SK-N-SH treated with all-trans-retinoic acid at 6 μM for 48 hours (cell line): ENCODE results near the gene NOXA1.

ENCODE experiments used
- ATAC-seq: fragments of 200-7000 bp; cut with Tn5 transposase; 3 replicates; pipeline ENCODE4 v1.9.1; 2020; ENCODE audit warnings: mild to moderate bottlenecking, moderate library complexity
- ARNTL ChIP-seq: fragments of 450-650 bp; formaldehyde crosslinking; IDR thresholded peaks from 2 replicates; pipeline ENCODE4 v1.5.0; 2020; ENCODE audit warnings: low read depth, mild to moderate bottlenecking, moderate library complexity, borderline replicate concordance
- BACH2 ChIP-seq: fragments of 250-450 bp; sonication (Bioruptor Pico); IDR thresholded peaks from 2 replicates; pipeline ENCODE4 v1.9.0; 2021; ENCODE audit warnings: mild to moderate bottlenecking, borderline replicate concordance
- CREB5 ChIP-seq: fragments of 250-450 bp; sonication (Bioruptor Pico); IDR thresholded peaks from 2 replicates; pipeline ENCODE4 v1.5.1; 2020; ENCODE audit warnings: low read depth, mild to moderate bottlenecking, moderate library complexity
- CSDC2 ChIP-seq: fragments of 250-450 bp; sonication (Bioruptor Pico); IDR thresholded peaks from 2 replicates; pipeline ENCODE4 v1.5.0; 2020; ENCODE audit warnings: mild to moderate bottlenecking, moderate library complexity
- CSRNP3 ChIP-seq: fragments of 250-450 bp; sonication (Bioruptor Pico); IDR thresholded peaks from 2 replicates; pipeline ENCODE4 v1.5.1; 2021; ENCODE audit warnings: mild to moderate bottlenecking, moderate library complexity
- ESRRG ChIP-seq: fragments of 250-450 bp; sonication (Bioruptor Pico); IDR thresholded peaks from 2 replicates; pipeline ENCODE4 v1.6.1; 2021; ENCODE audit warnings: mild to moderate bottlenecking
- GLIS3 ChIP-seq: fragments of 250-450 bp; sonication (Bioruptor Pico); IDR thresholded peaks from 2 replicates; pipeline ENCODE4 v1.5.0; 2020; ENCODE audit warnings: mild to moderate bottlenecking, moderate library complexity
- ISL1 ChIP-seq: fragments of 250-450 bp; sonication (Bioruptor Pico); IDR thresholded peaks from 2 replicates; pipeline ENCODE4 v2.1.2; 2022; ENCODE audit warnings: mild to moderate bottlenecking, moderate library complexity
- OSR1 ChIP-seq: fragments of 250-450 bp; sonication (Bioruptor Pico); IDR thresholded peaks from 2 replicates; pipeline ENCODE4 v1.8.0; 2022; ENCODE audit warnings: moderate library complexity, mild to moderate bottlenecking, inconsistent platforms
- PATZ1 ChIP-seq: fragments of 250-450 bp; sonication (Bioruptor Pico); IDR thresholded peaks from 2 replicates; pipeline ENCODE4 v1.8.0; 2020; ENCODE audit warnings: mild to moderate bottlenecking, moderate library complexity, borderline replicate concordance
- POU6F1 ChIP-seq: fragments of 250-450 bp; sonication (Bioruptor Pico); IDR thresholded peaks from 2 replicates; pipeline ENCODE4 v1.8.0; 2021; ENCODE audit warnings: low read depth, mild to moderate bottlenecking, moderate library complexity, borderline replicate concordance
- PPARA ChIP-seq: fragments of 250-450 bp; sonication (Bioruptor Pico); IDR thresholded peaks from 2 replicates; pipeline ENCODE4 v1.5.0; 2020; ENCODE audit warnings: mild to moderate bottlenecking, borderline replicate concordance
- TCF4 ChIP-seq: fragments of 250-450 bp; sonication (Bioruptor Pico); IDR thresholded peaks from 2 replicates; pipeline ENCODE4 v1.8.0; 2021; ENCODE audit warnings: mild to moderate bottlenecking, moderate library complexity, borderline replicate concordance
- TSHZ2 ChIP-seq: fragments of 250-450 bp; sonication (Bioruptor Pico); IDR thresholded peaks from 2 replicates; pipeline ENCODE4 v1.5.0; 2020; ENCODE audit warnings: mild to moderate bottlenecking, moderate library complexity
- ZFP3 ChIP-seq: fragments of 250-450 bp; sonication (Bioruptor Pico); IDR thresholded peaks from 2 replicates; pipeline ENCODE4 v1.5.0; 2020; ENCODE audit warnings: mild to moderate bottlenecking, moderate library complexity
- ZFP30 ChIP-seq: fragments of 450-650 bp; formaldehyde crosslinking; IDR thresholded peaks from 2 replicates; pipeline ENCODE4 v1.5.0; 2022; ENCODE audit warnings: mild to moderate bottlenecking, moderate library complexity
- ZNF565 ChIP-seq: fragments of 450-650 bp; formaldehyde crosslinking; conservative IDR thresholded peaks from 2 replicates; pipeline ENCODE4 v1.5.0; 2020; ENCODE audit warnings: low read depth, mild to moderate bottlenecking, moderate library complexity
- ZNF70 ChIP-seq: fragments of 450-650 bp; formaldehyde crosslinking; IDR thresholded peaks from 2 replicates; pipeline ENCODE4 v1.5.0; 2020; ENCODE audit warnings: mild to moderate bottlenecking, moderate library complexity
- ZNF8 ChIP-seq: fragments of 450-650 bp; formaldehyde crosslinking; IDR thresholded peaks from 2 replicates; pipeline ENCODE4 v1.5.0; 2020; ENCODE audit warnings: mild to moderate bottlenecking, moderate library complexity

NOXA1 gene

GRCh38 chr9:137426018-137426681 lies 3.0 kb downstream of the NOXA1 start (continued):
- TF ChIP-seq POU6F1 (CRISPR knock-in tag) (no peak), CREB5 (no peak), ZNF8 (no peak), CSRNP3 (no peak), ZFP3 (no peak), ZNF70 (CRISPR knock-in tag) (no peak), ESRRG (CRISPR knock-in tag) (no peak)

GRCh38 chr9:137427454-137428310 lies 4.5 kb downstream of the NOXA1 start:
- TF ChIP-seq ARNTL (CRISPR knock-in tag) (no peak), CSDC2 (CRISPR knock-in tag) (no peak), POU6F1 (CRISPR knock-in tag) (no peak), TCF4 (no peak), ESRRG (CRISPR knock-in tag) (no peak)
- TF ChIP-seq, all 23 proteins: peak for 0

GRCh38 chr9:137428311-137428630 lies 5.1 kb downstream of the NOXA1 start:
- TF ChIP-seq PATZ1 (CRISPR knock-in tag) (no peak), ISL1 (no peak), OSR1 (CRISPR knock-in tag) (no peak), POU6F1 (CRISPR knock-in tag) (no peak), CSDC2 (CRISPR knock-in tag) (no peak), ZNF8 (no peak), CSRNP3 (no peak), TCF4 (no peak), ZFP3 (no peak), BACH2 (no peak), ARNTL (CRISPR knock-in tag) (no peak), TSHZ2 (no peak), ZNF565 (CRISPR knock-in tag) (no peak), CREB5 (no peak), PPARA (no peak), ESRRG (CRISPR knock-in tag) (no peak), ZNF70 (CRISPR knock-in tag) (no peak), ZFP30 (CRISPR knock-in tag) (no peak), GLIS3 (CRISPR knock-in tag) (no peak)
- no peak for ATAC-seq

More at GRCh38 chr9:137427454-137428310, 4.5 kb downstream of the NOXA1 start:
- ATAC-seq, result no peak
